ENCODE data around the gene S100A9.

DNA sequence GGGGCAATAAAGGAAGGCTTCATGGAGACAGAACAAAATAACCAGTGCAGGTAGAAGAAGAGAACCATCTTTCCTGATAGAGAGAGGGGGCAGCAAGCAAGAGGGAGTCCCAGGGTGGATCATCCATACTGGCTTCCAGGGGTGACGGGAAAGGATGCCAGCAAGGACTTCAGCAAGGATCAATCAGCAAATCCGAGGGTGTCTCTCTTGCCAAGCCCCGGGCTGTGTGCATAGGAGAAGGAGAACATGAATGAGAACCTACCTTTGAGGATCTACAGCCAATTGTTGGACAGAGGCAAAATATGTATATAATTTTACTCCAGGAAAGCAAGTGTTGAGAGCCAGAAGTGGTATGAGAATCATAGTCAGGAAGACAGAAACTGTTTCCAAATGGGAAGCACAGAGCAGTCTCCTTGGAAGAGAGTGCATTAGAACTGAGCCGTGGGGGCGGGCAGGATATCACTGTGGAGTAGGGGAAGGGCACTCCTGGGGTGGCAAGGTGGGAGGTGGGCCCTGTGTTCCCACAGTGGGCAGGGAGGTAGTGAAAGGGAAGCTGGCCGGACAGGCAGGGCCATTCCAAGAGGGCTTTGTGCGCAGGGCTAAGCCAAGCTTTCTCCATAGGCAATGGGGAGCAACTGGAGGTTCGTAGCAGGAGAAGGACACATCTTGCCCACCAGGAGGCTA, 1.1 kb upstream of the S100A9 start:
- TF ChIP-seq, protein P1, sequence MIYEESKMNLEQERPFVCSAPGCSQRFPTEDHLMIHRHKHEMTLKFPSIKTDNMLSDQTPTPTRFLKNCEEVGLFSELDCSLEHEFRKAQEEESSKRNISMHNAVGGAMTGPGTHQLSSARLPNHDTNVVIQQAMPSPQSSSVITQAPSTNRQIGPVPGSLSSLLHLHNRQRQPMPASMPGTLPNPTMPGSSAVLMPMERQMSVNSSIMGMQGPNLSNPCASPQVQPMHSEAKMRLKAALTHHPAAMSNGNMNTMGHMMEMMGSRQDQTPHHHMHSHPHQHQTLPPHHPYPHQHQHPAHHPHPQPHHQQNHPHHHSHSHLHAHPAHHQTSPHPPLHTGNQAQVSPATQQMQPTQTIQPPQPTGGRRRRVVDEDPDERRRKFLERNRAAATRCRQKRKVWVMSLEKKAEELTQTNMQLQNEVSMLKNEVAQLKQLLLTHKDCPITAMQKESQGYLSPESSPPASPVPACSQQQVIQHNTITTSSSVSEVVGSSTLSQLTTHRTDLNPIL (CRISPR knock-in tag; IDR thresholded peaks at IDR 0.05; ENCODE audit: low read depth), result no peak
- TF ChIP-seq, protein P2, sequence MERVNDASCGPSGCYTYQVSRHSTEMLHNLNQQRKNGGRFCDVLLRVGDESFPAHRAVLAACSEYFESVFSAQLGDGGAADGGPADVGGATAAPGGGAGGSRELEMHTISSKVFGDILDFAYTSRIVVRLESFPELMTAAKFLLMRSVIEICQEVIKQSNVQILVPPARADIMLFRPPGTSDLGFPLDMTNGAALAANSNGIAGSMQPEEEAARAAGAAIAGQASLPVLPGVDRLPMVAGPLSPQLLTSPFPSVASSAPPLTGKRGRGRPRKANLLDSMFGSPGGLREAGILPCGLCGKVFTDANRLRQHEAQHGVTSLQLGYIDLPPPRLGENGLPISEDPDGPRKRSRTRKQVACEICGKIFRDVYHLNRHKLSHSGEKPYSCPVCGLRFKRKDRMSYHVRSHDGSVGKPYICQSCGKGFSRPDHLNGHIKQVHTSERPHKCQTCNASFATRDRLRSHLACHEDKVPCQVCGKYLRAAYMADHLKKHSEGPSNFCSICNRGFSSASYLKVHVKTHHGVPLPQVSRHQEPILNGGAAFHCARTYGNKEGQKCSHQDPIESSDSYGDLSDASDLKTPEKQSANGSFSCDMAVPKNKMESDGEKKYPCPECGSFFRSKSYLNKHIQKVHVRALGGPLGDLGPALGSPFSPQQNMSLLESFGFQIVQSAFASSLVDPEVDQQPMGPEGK (CRISPR knock-in tag; IDR thresholded peaks at IDR 0.05; ENCODE audit: borderline replicate concordance), result no peak
- no peak for TF ChIP-seq ISL1 (CRISPR knock-in tag; IDR thresholded peaks at IDR 0.05)
- TF ChIP-seq ZNF8 (CRISPR knock-in tag; IDR thresholded peaks at IDR 0.05), result no peak
- no peak for TF ChIP-seq RARB (CRISPR knock-in tag; IDR thresholded peaks at IDR 0.05)
- TF ChIP-seq ARNTL (CRISPR knock-in tag; IDR thresholded peaks at IDR 0.05; ENCODE audit: borderline replicate concordance, low read depth), result no peak
- no peak for TF ChIP-seq ZC3H10 (CRISPR knock-in tag; IDR thresholded peaks at IDR 0.05)
- no peak for TF ChIP-seq OSR1 (CRISPR knock-in tag; IDR thresholded peaks at IDR 0.05)
- TF ChIP-seq, protein P3, sequence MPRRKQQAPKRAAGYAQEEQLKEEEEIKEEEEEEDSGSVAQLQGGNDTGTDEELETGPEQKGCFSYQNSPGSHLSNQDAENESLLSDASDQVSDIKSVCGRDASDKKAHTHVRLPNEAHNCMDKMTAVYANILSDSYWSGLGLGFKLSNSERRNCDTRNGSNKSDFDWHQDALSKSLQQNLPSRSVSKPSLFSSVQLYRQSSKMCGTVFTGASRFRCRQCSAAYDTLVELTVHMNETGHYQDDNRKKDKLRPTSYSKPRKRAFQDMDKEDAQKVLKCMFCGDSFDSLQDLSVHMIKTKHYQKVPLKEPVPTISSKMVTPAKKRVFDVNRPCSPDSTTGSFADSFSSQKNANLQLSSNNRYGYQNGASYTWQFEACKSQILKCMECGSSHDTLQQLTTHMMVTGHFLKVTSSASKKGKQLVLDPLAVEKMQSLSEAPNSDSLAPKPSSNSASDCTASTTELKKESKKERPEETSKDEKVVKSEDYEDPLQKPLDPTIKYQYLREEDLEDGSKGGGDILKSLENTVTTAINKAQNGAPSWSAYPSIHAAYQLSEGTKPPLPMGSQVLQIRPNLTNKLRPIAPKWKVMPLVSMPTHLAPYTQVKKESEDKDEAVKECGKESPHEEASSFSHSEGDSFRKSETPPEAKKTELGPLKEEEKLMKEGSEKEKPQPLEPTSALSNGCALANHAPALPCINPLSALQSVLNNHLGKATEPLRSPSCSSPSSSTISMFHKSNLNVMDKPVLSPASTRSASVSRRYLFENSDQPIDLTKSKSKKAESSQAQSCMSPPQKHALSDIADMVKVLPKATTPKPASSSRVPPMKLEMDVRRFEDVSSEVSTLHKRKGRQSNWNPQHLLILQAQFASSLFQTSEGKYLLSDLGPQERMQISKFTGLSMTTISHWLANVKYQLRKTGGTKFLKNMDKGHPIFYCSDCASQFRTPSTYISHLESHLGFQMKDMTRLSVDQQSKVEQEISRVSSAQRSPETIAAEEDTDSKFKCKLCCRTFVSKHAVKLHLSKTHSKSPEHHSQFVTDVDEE (CRISPR knock-in tag; IDR thresholded peaks at IDR 0.05), result no peak

All from SK-N-SH treated with all-trans-retinoic acid at 6 μM for 48 hours (cell line).